ENCODE measurements around the gene KRT85.

DNA sequence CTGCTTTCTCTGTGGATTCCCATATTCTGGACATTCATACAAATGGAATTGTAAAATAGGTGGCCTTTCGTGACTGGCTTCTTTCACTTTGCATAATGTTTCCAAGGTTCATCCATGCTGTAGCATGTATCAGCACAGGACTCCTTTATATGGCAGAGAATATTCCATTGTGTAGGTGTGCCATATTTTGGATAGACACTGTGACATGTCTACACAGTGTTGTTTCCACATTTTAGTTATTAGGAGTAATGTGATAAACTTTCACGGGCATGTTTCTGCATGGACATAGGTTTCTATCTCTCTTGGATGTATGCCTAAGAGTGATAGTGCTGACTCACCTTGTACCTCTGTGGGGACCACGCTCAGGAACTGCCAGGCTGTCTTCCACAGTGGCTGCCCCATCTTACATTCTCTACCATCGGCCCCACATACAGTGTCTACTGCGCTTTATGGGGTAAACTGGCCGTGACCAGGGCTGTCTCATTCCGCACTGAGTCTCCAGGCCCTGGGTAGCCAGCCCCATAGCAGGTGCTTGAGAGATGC, 25.3 kb upstream of the KRT85 start:
- TF ChIP-seq, protein P1, sequence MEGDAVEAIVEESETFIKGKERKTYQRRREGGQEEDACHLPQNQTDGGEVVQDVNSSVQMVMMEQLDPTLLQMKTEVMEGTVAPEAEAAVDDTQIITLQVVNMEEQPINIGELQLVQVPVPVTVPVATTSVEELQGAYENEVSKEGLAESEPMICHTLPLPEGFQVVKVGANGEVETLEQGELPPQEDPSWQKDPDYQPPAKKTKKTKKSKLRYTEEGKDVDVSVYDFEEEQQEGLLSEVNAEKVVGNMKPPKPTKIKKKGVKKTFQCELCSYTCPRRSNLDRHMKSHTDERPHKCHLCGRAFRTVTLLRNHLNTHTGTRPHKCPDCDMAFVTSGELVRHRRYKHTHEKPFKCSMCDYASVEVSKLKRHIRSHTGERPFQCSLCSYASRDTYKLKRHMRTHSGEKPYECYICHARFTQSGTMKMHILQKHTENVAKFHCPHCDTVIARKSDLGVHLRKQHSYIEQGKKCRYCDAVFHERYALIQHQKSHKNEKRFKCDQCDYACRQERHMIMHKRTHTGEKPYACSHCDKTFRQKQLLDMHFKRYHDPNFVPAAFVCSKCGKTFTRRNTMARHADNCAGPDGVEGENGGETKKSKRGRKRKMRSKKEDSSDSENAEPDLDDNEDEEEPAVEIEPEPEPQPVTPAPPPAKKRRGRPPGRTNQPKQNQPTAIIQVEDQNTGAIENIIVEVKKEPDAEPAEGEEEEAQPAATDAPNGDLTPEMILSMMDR (IDR thresholded peaks at IDR 0.05) = no peak
- TF ChIP-seq POLR2A (IDR thresholded peaks at IDR 0.05) = no peak

Data from esophagus squamous epithelium (tissue), 4 donors.